B cell (primary cell): ENCODE measurements around the gene SLC40A1. TPM values are rescaled to one million over a fixed set of nuclear protein-coding genes. Genes with fewer than 3 reads are reported as not detected.

Experiments
- ATAC-seq: fragments of 200-7000 bp; cut with Tn5 transposase; one replicate; pipeline ENCODE4 v1.10.0; 2021; ENCODE audit warnings: low read depth, mild to moderate bottlenecking, moderate number of reproducible peaks, moderate library complexity
- CTCF ChIA-PET: fragments of 350-600 bp; sonication (Branson Sonifier 250); formaldehyde crosslinking; loops from one replicate; lab custom pipeline; 2021; ENCODE audit warnings: antibody characterized with exemption, inconsistent platforms; lab: Charles Lee
- POLR2A ChIA-PET: fragments of 350-600 bp; sonication (Branson Sonifier 250); formaldehyde crosslinking; loops from one replicate; lab custom pipeline; 2021; ENCODE audit warnings: antibody characterized with exemption; lab: Charles Lee
- DNase-seq: peaks from one replicate; pipeline ENCODE4 v3.0.0; 2013
- H2AFZ ChIP-seq: 2 replicates; pipeline ENCODE4 v1.6.1; 2012; ENCODE audit warnings: mild to moderate bottlenecking, low read depth, low read length; ENCODE audit not compliant: insufficient read depth, poor library complexity, severe bottlenecking
- H3K27ac ChIP-seq, 2 donors: 1 replicate in 1 of 2; 2 replicates in 1 of 2; pipeline ENCODE4 v1.5.1; 2012 to 2013; ENCODE audit warnings: low read length in 2 of 2, mild to moderate bottlenecking in 2 of 2, moderate library complexity in 1 of 2
- H3K27me3 ChIP-seq, 4 experiments: fragments of 200-600 bp in 1 of 4; sonication (generic) in 1 of 4; replicated peaks in 1 of 4; 1 replicate in 2 of 4; 2 replicates in 2 of 4; pipeline versions ENCODE4 v1.6.1 to v1.7.0; 2013 to 2016; ENCODE audit warnings: low read length in 3 of 4, mild to moderate bottlenecking in 2 of 4, mixed read lengths in 1 of 4, moderate library complexity in 1 of 4; ENCODE audit not compliant: insufficient read depth in 4 of 4, control insufficient read depth in 3 of 4; ENCODE audit errors: control extremely low read depth in 1 of 4
- H3K36me3 ChIP-seq, 2 experiments: replicated peaks in 1 of 2; 1 replicate in 1 of 2; 2 replicates in 1 of 2; pipeline versions ENCODE4 v1.6.1 to v1.7.1; 2013; ENCODE audit warnings: low read length in 1 of 2; ENCODE audit not compliant: insufficient read depth in 2 of 2, control insufficient read depth in 1 of 2; ENCODE audit errors: control extremely low read depth in 1 of 2, extremely low read depth in 1 of 2
- H3K4me1 ChIP-seq, 2 donors: fragments of 200-600 bp in 1 of 2; sonication (generic) in 1 of 2; 1 replicate in 1 of 2; 2 replicates in 1 of 2; pipeline versions ENCODE4 v1.5.1 to v1.6.1; 2013 to 2017; ENCODE audit warnings: low read length in 2 of 2; ENCODE audit not compliant: control insufficient read depth in 2 of 2, insufficient read depth in 2 of 2
- H3K4me2 ChIP-seq: replicated peaks from 2 replicates; pipeline ENCODE3; 2012; ENCODE audit warnings: mild to moderate bottlenecking, low read depth, low read length; ENCODE audit not compliant: poor library complexity, severe bottlenecking
- H3K4me3 ChIP-seq, 5 experiments: fragments of 200-600 bp in 1 of 5; sonication (generic) in 1 of 5; 1 replicate in 3 of 5; 2 replicates in 2 of 5; pipeline versions ENCODE4 v1.5.1 to v1.7.0; 2011 to 2016; ENCODE audit warnings: low read length in 4 of 5, mild to moderate bottlenecking in 4 of 5, low read depth in 2 of 5, control low read depth in 1 of 5, moderate library complexity in 1 of 5; ENCODE audit not compliant: insufficient read depth in 1 of 5; ENCODE audit errors: control extremely low read depth in 1 of 5, extremely low read depth in 1 of 5
- H3K79me2 ChIP-seq: fragments of 200-600 bp; sonication (generic); one replicate; pipeline ENCODE4 v1.6.0; 2016; ENCODE audit warnings: low read length; ENCODE audit not compliant: control insufficient read depth, insufficient read depth
- H3K9ac ChIP-seq: fragments of 200-600 bp; sonication (generic); 2 replicates; pipeline ENCODE4 v1.6.1; 2017; ENCODE audit warnings: mild to moderate bottlenecking, low read length, moderate library complexity
- H3K9me3 ChIP-seq, 3 donors: one replicate each; pipeline versions ENCODE4 v1.6.1 to v1.7.1; 2013; ENCODE audit warnings: low read length in 2 of 3; ENCODE audit not compliant: control insufficient read depth in 2 of 3, insufficient read depth in 1 of 3; ENCODE audit errors: control extremely low read depth in 1 of 3
- H4K20me1 ChIP-seq: 2 replicates; pipeline ENCODE4 v1.6.0; 2012; ENCODE audit warnings: mild to moderate bottlenecking, low read length; ENCODE audit not compliant: insufficient read depth, control insufficient read depth, poor library complexity, severe bottlenecking
- H3K27ac Mint-ChIP-seq: one replicate; pipeline ENCODE4 v1.8.0; 2021; ENCODE audit warnings: mixed read lengths
- H3K27me3 Mint-ChIP-seq: one replicate; pipeline ENCODE4 v1.8.0; 2021; ENCODE audit warnings: mixed read lengths
- H3K4me1 Mint-ChIP-seq: one replicate; pipeline ENCODE4 v1.8.0; 2021; ENCODE audit warnings: mixed read lengths
- H3K4me3 Mint-ChIP-seq: one replicate; pipeline ENCODE4 v1.8.0; 2021; ENCODE audit warnings: mixed read lengths
- H3K9me3 Mint-ChIP-seq: one replicate; pipeline ENCODE4 v1.8.0; 2022; ENCODE audit warnings: mixed read lengths; ENCODE audit not compliant: insufficient read depth
- EZH2 ChIP-seq: IDR thresholded peaks from 2 replicates; pipeline ENCODE4 v1.6.1; 2012; ENCODE audit warnings: borderline replicate concordance, low read depth, mild to moderate bottlenecking, moderate library complexity, low read length; ENCODE audit not compliant: insufficient read depth, poor library complexity, severe bottlenecking
- WGBS: methylation state at CpG from one replicate; pipeline ENCODE4 v1.1.5; 2013; ENCODE audit warnings: missing lambda C conversion rate; ENCODE audit not compliant: insufficient coverage; 5-methylcytosine and 5-hydroxymethylcytosine counted together
- intact Hi-C: fragments of 100-400 bp; cut with micrococcal nuclease; formaldehyde crosslinking; loops from one replicate; pipeline ENCODE4 v1.10.0; 2022
- polyA plus RNA-seq: library from polyadenylated mRNA; depleted of rRNA; stranded (reverse); fragments of >200 nt; gene quantifications from 2 replicates; pipeline ENCODE4 v1.2.3, GENCODE V29; 2012
- total RNA-seq, 2 donors: library from RNA; stranded (reverse); fragments of 120-200 nt in 1 of 2; gene quantifications; 1 replicate in 1 of 2; 2 replicates in 1 of 2; pipeline versions ENCODE4 v1.2.3 to v1.2.4, GENCODE V29; 2013 to 2022
- TF ChIP-seq, protein P1 (sequence below): fragments of 200-600 bp; IDR thresholded peaks from one replicate; pipeline ENCODE4 v1.8.0; 2022; ENCODE audit warnings: antibody characterized with exemption, mild to moderate bottlenecking

SLC40A1 gene
- total and polyA plus RNA-seq, 2 donors (not counting 1 experiment from before 2014, with no cell fraction given): 0.07 to 0.39 TPM

DNA sequence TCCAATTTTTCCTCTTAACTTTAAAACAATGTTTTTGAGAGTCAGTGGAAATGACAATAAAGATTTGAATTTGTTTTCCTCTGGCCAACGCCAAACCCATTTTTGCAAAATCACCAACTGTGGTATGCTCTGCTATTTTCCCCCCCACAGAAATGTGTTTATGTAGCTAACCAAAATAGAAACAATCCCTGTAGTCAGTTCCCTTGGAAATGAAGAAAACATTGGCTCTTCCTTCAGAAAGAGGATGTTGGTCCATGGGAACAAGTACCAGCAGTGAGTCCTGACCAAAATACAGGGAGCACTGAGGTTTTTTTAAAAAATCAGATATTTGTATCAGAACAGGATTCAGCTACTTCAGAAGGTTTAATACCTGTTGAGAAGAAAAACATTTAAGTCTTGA, 65.3 kb downstream of the SLC40A1 start:
- Histone ChIP-seq H3K9me3 (no peaks in the 10 kb centered on the region), H3K79me2 (no peaks in the 10 kb centered on the region), H3K27me3 (peaks cover 0 to 8% (median 0%) of the 10 kb centered on the region in 4 experiments), H4K20me1 (no peaks in the 10 kb centered on the region), H3K4me2 (no peak overlapping the region), H3K4me1 (no peaks in the 10 kb centered on the region), H3K36me3 (no peaks in the 10 kb centered on the region), H3K4me3 (no peak overlapping the region), H2AFZ (no peak overlapping the region), H3K27ac (no peak overlapping the region), H3K9ac (no peak overlapping the region)
- peaks cover 12% of the 10 kb centered on the region for H3K27me3 Mint-ChIP-seq
- TF ChIP-seq, protein P1, sequence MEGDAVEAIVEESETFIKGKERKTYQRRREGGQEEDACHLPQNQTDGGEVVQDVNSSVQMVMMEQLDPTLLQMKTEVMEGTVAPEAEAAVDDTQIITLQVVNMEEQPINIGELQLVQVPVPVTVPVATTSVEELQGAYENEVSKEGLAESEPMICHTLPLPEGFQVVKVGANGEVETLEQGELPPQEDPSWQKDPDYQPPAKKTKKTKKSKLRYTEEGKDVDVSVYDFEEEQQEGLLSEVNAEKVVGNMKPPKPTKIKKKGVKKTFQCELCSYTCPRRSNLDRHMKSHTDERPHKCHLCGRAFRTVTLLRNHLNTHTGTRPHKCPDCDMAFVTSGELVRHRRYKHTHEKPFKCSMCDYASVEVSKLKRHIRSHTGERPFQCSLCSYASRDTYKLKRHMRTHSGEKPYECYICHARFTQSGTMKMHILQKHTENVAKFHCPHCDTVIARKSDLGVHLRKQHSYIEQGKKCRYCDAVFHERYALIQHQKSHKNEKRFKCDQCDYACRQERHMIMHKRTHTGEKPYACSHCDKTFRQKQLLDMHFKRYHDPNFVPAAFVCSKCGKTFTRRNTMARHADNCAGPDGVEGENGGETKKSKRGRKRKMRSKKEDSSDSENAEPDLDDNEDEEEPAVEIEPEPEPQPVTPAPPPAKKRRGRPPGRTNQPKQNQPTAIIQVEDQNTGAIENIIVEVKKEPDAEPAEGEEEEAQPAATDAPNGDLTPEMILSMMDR: no peak
- TF ChIP-seq EZH2: no peak
- intact Hi-C loops: no loop called here
- ATAC-seq (no peak), DNase-seq (no peak)
- ChIA-PET CTCF (no interaction called here), POLR2A (no interaction called here)
- no CpG with 5 or more reads among the region's 1 CpG for WGBS
- H3K9me3 Mint-ChIP-seq: no peaks in the 10 kb centered on the region
- no peak overlapping the region for H3K27ac Mint-ChIP-seq
- H3K4me3 Mint-ChIP-seq: no peak overlapping the region
- H3K4me1 Mint-ChIP-seq: no peaks in the 10 kb centered on the region

DNA sequence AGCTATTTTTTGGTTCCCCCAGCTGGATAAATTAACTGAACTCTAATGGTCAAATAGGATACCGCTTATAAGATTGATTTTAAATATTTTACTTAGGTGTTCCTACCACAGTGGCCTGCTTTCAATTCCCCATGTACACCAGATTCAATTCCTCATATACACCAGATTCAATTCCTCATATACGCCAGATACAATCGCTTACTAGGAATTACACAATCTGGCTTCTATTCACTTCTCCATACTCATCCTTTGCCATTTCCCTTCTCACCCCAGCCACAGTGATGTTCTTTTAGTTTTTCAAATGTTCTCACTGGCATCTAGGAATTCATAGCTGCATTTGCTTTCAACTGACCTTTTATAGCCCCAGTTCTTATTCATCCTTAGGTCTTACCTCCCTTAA, 66.5 kb downstream of the SLC40A1 start:
- 71% methylated on average over 2 of the region's 3 CpGs for WGBS
- no peak overlapping the region for H3K27ac ChIP-seq
- peaks cover 0 to 8% (median 0%) of the 10 kb centered on the region in 4 experiments for H3K27me3 ChIP-seq

More for the DNA sequence above, 66.5 kb downstream of the SLC40A1 start:
- DNase-seq (no peak), ATAC-seq (no peak)
- CTCF ChIA-PET: no interaction called here
- Mint-ChIP-seq H3K9me3 (no peaks in the 10 kb centered on the region), H3K27me3 (peaks cover 12% of the 10 kb centered on the region), H3K4me3 (no peak overlapping the region), H3K27ac (no peak overlapping the region), H3K4me1 (no peaks in the 10 kb centered on the region)
- POLR2A ChIA-PET: no interaction called here
- no peaks in the 10 kb centered on the region for H3K79me2 ChIP-seq
- H3K4me2 ChIP-seq: no peak overlapping the region
- TF ChIP-seq EZH2: no peak
- TF ChIP-seq, protein P1: no peak
- H3K9me3 ChIP-seq: peaks cover 0 to 7% (median 0%) of the 10 kb centered on the region in 3 donors
- H3K4me3 ChIP-seq: no peak overlapping the region
- intact Hi-C loops: no loop called here
- H3K9ac ChIP-seq: no peak overlapping the region
- no peaks in the 10 kb centered on the region for H3K4me1 ChIP-seq
- H3K36me3 ChIP-seq: no peaks in the 10 kb centered on the region
- no peak overlapping the region for H2AFZ ChIP-seq
- H4K20me1 ChIP-seq: no peaks in the 10 kb centered on the region
